ENCODE measurements around the gene ANKH.

ANKH gene

DNA sequence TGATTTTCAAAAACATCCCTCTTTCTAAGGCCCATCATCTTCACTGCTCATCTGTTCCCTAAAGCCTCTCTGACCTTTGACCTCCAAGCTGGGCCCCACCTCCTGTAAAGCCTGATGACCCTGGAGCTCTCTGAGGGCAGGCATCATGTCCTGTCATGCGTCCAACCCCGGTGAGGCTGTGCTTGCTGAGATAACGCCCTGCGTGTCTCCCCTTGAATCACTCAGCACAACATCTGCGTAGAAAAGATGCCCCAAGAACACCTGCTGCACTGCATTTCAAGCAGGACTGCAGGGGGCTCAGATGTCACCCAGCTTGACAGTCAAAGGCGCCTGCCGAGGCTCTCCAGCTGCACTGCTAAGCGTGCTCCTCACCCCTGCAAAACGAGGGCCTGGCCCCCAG is 129.1 kb downstream of the ANKH start:
- TF ChIP-seq, protein P1, sequence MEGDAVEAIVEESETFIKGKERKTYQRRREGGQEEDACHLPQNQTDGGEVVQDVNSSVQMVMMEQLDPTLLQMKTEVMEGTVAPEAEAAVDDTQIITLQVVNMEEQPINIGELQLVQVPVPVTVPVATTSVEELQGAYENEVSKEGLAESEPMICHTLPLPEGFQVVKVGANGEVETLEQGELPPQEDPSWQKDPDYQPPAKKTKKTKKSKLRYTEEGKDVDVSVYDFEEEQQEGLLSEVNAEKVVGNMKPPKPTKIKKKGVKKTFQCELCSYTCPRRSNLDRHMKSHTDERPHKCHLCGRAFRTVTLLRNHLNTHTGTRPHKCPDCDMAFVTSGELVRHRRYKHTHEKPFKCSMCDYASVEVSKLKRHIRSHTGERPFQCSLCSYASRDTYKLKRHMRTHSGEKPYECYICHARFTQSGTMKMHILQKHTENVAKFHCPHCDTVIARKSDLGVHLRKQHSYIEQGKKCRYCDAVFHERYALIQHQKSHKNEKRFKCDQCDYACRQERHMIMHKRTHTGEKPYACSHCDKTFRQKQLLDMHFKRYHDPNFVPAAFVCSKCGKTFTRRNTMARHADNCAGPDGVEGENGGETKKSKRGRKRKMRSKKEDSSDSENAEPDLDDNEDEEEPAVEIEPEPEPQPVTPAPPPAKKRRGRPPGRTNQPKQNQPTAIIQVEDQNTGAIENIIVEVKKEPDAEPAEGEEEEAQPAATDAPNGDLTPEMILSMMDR (IDR thresholded peaks at IDR 0.05; ENCODE audit: low read depth, low read length), result no peak
- DNase-seq (ENCODE audit: extremely low read depth, low read depth), result no peak

DNA sequence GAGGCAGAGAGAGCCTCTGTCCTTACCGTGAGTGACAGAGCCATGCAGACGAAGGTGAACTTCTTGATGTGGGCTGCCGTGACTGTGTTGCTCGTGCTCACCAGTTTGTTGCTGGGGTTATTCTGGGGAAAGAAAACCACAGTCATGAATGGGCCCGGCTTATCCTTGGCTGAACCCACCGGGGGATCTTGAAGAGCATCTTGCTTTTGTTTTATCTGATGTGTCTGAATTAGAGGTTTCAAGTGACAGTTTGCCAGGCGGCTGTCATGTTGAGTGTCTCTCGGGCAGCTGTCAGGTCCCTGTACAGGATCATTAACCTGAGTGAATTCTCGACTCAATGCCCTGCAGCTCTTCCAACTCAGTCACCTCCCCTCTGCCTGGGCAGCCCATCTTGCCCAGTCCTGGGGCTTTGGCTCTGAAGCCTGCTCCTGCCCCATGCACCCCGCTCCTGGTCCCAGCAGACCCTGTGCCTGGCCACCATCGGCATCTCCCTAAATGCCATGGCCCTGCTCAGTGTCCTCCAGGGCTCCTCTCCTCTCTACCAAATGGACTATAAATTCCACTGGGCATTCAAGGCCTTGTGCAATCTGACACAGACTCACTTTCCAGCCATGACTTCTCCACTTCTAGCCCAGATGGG is 129.7 kb downstream of the ANKH start:
- TF ChIP-seq, protein P1 (IDR thresholded peaks at IDR 0.05; ENCODE audit: low read depth, low read length), result no peak
- DNase-seq (ENCODE audit: extremely low read depth, low read depth), result no peak

DNA sequence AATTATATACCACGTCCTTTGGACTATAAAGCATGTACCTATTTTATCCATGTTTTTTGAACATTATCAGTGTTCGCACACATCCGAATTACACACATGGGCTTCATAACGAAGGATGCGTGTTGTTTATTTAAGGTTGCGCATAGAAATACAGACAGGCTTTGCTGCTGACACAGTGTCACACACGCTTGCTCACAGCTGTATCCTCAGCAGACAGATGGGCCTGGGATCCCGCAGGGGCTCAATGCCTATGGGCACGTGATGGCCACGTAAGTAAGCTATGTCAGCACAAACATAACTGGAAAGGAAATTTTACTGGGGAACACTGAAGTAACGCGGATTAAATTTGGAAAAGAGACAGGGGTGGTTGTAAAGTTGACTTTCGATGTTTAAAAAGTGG is 130.4 kb downstream of the ANKH start:
- TF ChIP-seq, protein P1 (IDR thresholded peaks at IDR 0.05; ENCODE audit: low read depth, low read length), result no peak

DNA sequence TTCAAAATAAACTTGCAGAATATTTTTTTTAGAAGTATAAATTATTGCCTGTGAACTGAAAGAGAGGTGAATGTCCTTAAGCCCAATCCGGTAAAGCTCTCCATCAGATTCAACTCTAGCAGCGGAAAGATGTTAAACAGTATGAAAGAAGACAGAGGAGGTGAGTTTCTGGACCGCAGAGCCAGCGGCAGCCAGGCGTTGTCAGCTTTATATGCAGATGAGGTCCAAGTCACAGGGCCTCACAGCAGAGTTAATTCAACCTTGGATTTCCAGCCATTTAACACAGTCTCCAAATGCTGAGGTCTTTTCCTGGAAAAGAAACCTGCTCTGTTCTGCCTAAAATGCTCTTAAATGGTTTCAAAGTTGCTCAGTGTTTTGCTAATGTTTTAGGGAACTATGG is 131.6 kb downstream of the ANKH start:
- no peak for DNase-seq (ENCODE audit: extremely low read depth, low read depth)
- TF ChIP-seq, protein P1 (IDR thresholded peaks at IDR 0.05; ENCODE audit: low read depth, low read length), result no peak

More for the DNA sequence above, 130.4 kb downstream of the ANKH start:
- no peak for DNase-seq (ENCODE audit: extremely low read depth, low read depth)

DNA sequence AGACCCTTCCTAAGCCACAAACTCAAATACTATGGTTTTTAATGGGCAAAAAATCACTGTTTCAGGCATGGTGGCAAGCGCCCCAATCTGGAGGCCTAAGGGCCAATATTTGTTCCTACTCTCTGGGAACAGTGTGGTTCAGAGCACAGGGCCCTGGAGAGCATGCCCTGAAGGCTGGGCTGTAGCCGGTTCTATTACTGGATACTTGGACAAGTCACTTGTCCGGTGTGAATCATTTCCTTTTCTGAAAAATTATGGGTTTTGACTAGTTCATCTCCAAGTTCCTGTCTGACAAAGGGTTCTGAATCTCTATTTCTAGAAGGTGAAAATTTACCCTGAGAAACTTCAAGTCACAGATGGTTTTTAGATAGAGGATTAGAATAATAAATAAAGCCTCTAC is 132.0 kb downstream of the ANKH start:
- DNase-seq (ENCODE audit: extremely low read depth, low read depth), result no peak
- TF ChIP-seq, protein P1 (IDR thresholded peaks at IDR 0.05; ENCODE audit: low read depth, low read length), result no peak

DNA sequence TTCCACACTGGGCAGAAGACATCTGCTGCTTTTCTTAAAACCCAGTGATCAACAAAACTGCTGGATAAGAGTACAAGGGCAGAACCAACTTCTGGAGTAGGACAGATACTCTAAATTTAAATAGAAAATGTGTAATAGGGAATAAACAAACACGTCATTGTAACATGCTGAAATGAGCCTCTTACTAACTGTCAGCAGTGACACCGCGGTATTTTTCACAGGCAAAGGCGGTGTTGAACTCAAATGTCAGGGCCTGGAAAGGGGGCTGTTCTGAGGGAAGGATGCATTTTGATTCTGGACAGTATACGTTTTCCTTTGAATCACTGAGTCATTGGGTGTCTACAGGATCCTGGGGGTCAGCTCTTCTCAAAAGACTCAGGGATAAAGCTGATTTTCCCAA is 133.5 kb downstream of the ANKH start:
- TF ChIP-seq, protein P1 (IDR thresholded peaks at IDR 0.05; ENCODE audit: low read depth, low read length), result no peak
- DNase-seq (ENCODE audit: extremely low read depth, low read depth), result no peak

DNA sequence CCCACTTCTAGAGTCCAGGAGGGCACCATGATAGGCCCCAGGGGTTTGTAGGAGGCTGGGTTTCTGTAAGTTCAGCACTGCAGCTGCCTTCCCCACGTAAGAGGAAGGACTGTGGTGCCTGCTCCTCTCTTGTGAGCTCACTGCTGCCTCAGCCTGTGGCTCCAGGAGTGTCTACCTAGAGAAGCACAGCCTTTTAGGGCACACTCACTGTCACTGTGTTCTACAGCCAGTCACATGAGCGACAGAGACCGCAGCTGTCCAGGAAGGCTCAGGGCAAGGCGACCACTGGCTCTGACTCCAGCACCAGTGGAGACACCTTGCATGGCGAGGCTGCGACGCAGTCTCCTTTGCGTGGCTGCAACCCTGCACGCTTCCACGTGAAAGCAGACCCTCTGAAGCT is 134.3 kb downstream of the ANKH start:
- no peak for DNase-seq (ENCODE audit: extremely low read depth, low read depth)
- TF ChIP-seq, protein P1 (IDR thresholded peaks at IDR 0.05; ENCODE audit: low read depth, low read length), result no peak

All from AG09319 (cell line).